Activated CD4-positive, CD25-positive, alpha-beta regulatory T cell treated with anti-CD3 and anti-CD28 coated beads, Interleukin-2, amount 50 U/mL, for 16 hours (primary cell): ENCODE measurements around the gene COL5A1.
"Not testable (repeated sequence)": the region's sequence is repeated elsewhere in the genome, so short reads cannot be mapped to it uniquely, and the experiment has no call there.

Experiments
- DNase-seq: peaks from one replicate; pipeline ENCODE4 v3.0.0-alpha.2; 2020; ENCODE audit warnings: low read depth, low spot score

Gene COL5A1

GRCh38 chr9:134852906-134853654 lies 211.5 kb downstream of the COL5A1 start:
- DNase-seq = no peak

- no peak for DNase-seq
Observed at GRCh38 chr9:134853893-134854292, 212.3 kb downstream of the COL5A1 start.

- DNase-seq = no peak
Observed at GRCh38 chr9:134854541-134854981, 213.0 kb downstream of the COL5A1 start.

- DNase-seq = no peak
Observed at GRCh38 chr9:134855231-134855899, 213.8 kb downstream of the COL5A1 start.

- DNase-seq = no peak
Observed at GRCh38 chr9:134855900-134856377, 214.3 kb downstream of the COL5A1 start.

- DNase-seq = not testable (repeated sequence)
Observed at GRCh38 chr9:134857451-134857850, 215.8 kb downstream of the COL5A1 start.

GRCh38 chr9:134858051-134858841 lies 216.6 kb downstream of the COL5A1 start:
- DNase-seq = no peak

GRCh38 chr9:134860510-134860909 lies 218.9 kb downstream of the COL5A1 start:
- DNase-seq = no peak

- DNase-seq = no peak
Observed at GRCh38 chr9:134861595-134862334, 220.2 kb downstream of the COL5A1 start.

- DNase-seq = no peak
Observed at GRCh38 chr9:134863306-134863902, 221.8 kb downstream of the COL5A1 start.

GRCh38 chr9:134863941-134864820 lies 222.6 kb downstream of the COL5A1 start:
- DNase-seq = no peak

- DNase-seq = no peak
Observed at GRCh38 chr9:134864821-134865190, 223.2 kb downstream of the COL5A1 start.

- no peak for DNase-seq
Observed at GRCh38 chr9:134867917-134868750, 226.5 kb downstream of the COL5A1 start.

- DNase-seq = no peak
Observed at GRCh38 chr9:134868751-134869553, 227.3 kb downstream of the COL5A1 start.

GRCh38 chr9:134869554-134870300 lies 228.1 kb downstream of the COL5A1 start:
- no peak for DNase-seq

GRCh38 chr9:134870301-134870694 lies 228.7 kb downstream of the COL5A1 start:
- no peak for DNase-seq
